AG04450 (cell line): ENCODE data around the gene LANCL2. TPM values are rescaled to one million over a fixed set of nuclear protein-coding genes. Genes with fewer than 3 reads are reported as not detected.

Experiments used
- CTCF ChIA-PET: fragments of 300-600, 350-600 bp; formaldehyde crosslinking; extraction: SDS; loops from one replicate; lab custom pipeline; 2022; ENCODE audit warnings: antibody characterized with exemption, inconsistent platforms; lab: Charles Lee
- POLR2A ChIA-PET: fragments of 350-600 bp; formaldehyde crosslinking; extraction: SDS; loops from one replicate; lab custom pipeline; 2021; ENCODE audit warnings: antibody characterized with exemption, inconsistent platforms; lab: Yijun Ruan, JAX
- DNase-seq: peaks from one replicate; pipeline ENCODE4 v3.0.0-alpha.2; 2011; ENCODE audit warnings: low read depth, low spot score
- H3K27ac ChIP-seq: one replicate; pipeline ENCODE4 v1.5.1; 2012; ENCODE audit warnings: low read depth, low read length, control low read depth
- H3K27me3 ChIP-seq: one replicate; pipeline ENCODE4 v1.6.0; 2012; ENCODE audit warnings: low read length; ENCODE audit not compliant: control insufficient read depth, insufficient read depth
- H3K4me3 ChIP-seq: 2 replicates; pipeline ENCODE4 v1.5.1; 2011; ENCODE audit warnings: mild to moderate bottlenecking, low read depth, low read length, control low read depth
- H3K9me3 ChIP-seq: 2 replicates; pipeline ENCODE4 v1.5.1; 2012; ENCODE audit warnings: low read length; ENCODE audit not compliant: control insufficient read depth, insufficient read depth
- CTCF ChIP-seq: IDR thresholded peaks from 2 replicates; pipeline ENCODE4 v1.5.1; 2011; ENCODE audit warnings: low read depth, low read length, control low read depth, inconsistent platforms
- polyA plus RNA-seq: library from polyadenylated mRNA; depleted of rRNA; stranded (reverse); fragments of >200 nt; gene quantifications from 2 replicates; pipeline ENCODE4 v1.2.3, GENCODE V29; 2011

Gene LANCL2
- polyA plus RNA-seq, 1 experiment = 16.9 TPM

- ChIA-PET POLR2A (no interaction called here), CTCF (interaction anchor here (1.2 to 4.4 kb wide), 6 partner anchors 9 to 218 kb away, joined by 3 to 66 read pairs (median 5); no protein-coding TSS in a partner anchor)
- DNase-seq = no peak
- H3K9me3 ChIP-seq = no peaks in the 10 kb centered on the region
- H3K27ac ChIP-seq = no peak overlapping the region
- no peak overlapping the region for H3K4me3 ChIP-seq
- peak; percentile 55 for TF ChIP-seq CTCF
- H3K27me3 ChIP-seq = no peaks in the 10 kb centered on the region
These were observed 58.2 kb downstream of the LANCL2 start for GRCh38 chr7:55423277-55423711.

GRCh38 chr7:55423891-55424290 is 58.8 kb downstream of the LANCL2 start:
- ChIA-PET POLR2A (interaction anchor here (0.7 kb wide), 1 partner anchor 114 kb away, joined by 9 read pairs; no protein-coding TSS in a partner anchor), CTCF (interaction anchor here (1.2 to 4.4 kb wide), 6 partner anchors 10 to 217 kb away, joined by 3 to 66 read pairs (median 5); no protein-coding TSS in a partner anchor)
- peak overlapping the region; percentile 57 for H3K27ac ChIP-seq
- no peak overlapping the region for H3K4me3 ChIP-seq
- H3K27me3 ChIP-seq = no peaks in the 10 kb centered on the region
- no peak for TF ChIP-seq CTCF
- H3K9me3 ChIP-seq = no peaks in the 10 kb centered on the region
- no peak for DNase-seq

GRCh38 chr7:55425141-55425752 is 60.1 kb downstream of the LANCL2 start:
- TF ChIP-seq CTCF = no peak
- no peaks in the 10 kb centered on the region for H3K27me3 ChIP-seq
- ChIA-PET CTCF (interaction anchor here (2.4 to 4.4 kb wide), 2 partner anchors 11 to 145 kb away, joined by 20 to 66 read pairs; no protein-coding TSS in a partner anchor), POLR2A (interaction anchor here (0.6 kb wide), 1 partner anchor 612 kb away, joined by 3 read pairs; no protein-coding TSS in a partner anchor)
- no peak overlapping the region for H3K27ac ChIP-seq
- no peak for DNase-seq
- no peak overlapping the region for H3K4me3 ChIP-seq
- no peaks in the 10 kb centered on the region for H3K9me3 ChIP-seq

GRCh38 chr7:55426676-55427075 is 61.5 kb downstream of the LANCL2 start:
- ChIA-PET CTCF (interaction anchor here (4.4 kb wide), 1 partner anchor 13 kb away, joined by 66 read pairs; no protein-coding TSS in a partner anchor), POLR2A (no interaction called here)
- Histone ChIP-seq H3K4me3 (no peak overlapping the region), H3K27me3 (no peaks in the 10 kb centered on the region), H3K9me3 (no peaks in the 10 kb centered on the region), H3K27ac (no peak overlapping the region)
- no peak for TF ChIP-seq CTCF
- DNase-seq = no peak

GRCh38 chr7:55427342-55427741 is 62.2 kb downstream of the LANCL2 start:
- Histone ChIP-seq H3K4me3 (no peak overlapping the region), H3K9me3 (no peaks in the 10 kb centered on the region), H3K27me3 (no peaks in the 10 kb centered on the region), H3K27ac (no peak overlapping the region)
- DNase-seq = no peak
- TF ChIP-seq CTCF = no peak
- ChIA-PET CTCF (interaction anchor here (0.6 to 1.5 kb wide), 3 partner anchors 12 to 150 kb away, joined by 3 to 20 read pairs (median 3); no protein-coding TSS in a partner anchor), POLR2A (no interaction called here)
